Spleen (tissue), 11 donors: Measurements from ENCODE around the gene UIMC1. TPM values are rescaled to one million over a fixed set of nuclear protein-coding genes. Genes with fewer than 3 reads are reported as not detected.

ENCODE experiments used
- DNase-seq: peaks from one replicate; pipeline ENCODE4 v3.0.0-alpha.2; 2020
- H3K27ac ChIP-seq, 8 donors: fragments of 200-600 bp; sonication (generic) in 7 of 8; 1 replicate in 4 of 8; 2 replicates in 4 of 8; pipeline versions ENCODE4 v1.5.0 to v1.8.0; 2016 to 2021; ENCODE audit warnings: inconsistent platforms in 4 of 8, mild to moderate bottlenecking in 4 of 8, moderate library complexity in 1 of 8
- H3K27me3 ChIP-seq, 7 donors: fragments of 200-600 bp; sonication (generic) in 6 of 7; replicated peaks in 1 of 7; 1 replicate in 4 of 7; 2 replicates in 3 of 7; pipeline versions ENCODE4 v1.5.0 to v1.8.0; 2016 to 2021; ENCODE audit warnings: inconsistent platforms in 3 of 7, mild to moderate bottlenecking in 1 of 7
- H3K36me3 ChIP-seq, 6 donors: fragments of 200-600 bp; sonication (generic) in 5 of 6; 1 replicate in 4 of 6; 2 replicates in 2 of 6; pipeline versions ENCODE4 v1.5.0 to v1.8.0; 2016 to 2021; ENCODE audit warnings: inconsistent platforms in 2 of 6
- H3K4me1 ChIP-seq, 6 donors: fragments of 200-600 bp; sonication (generic) in 5 of 6; 1 replicate in 3 of 6; 2 replicates in 3 of 6; pipeline versions ENCODE4 v1.5.0 to v1.8.0; 2016 to 2021; ENCODE audit warnings: inconsistent platforms in 3 of 6
- H3K4me3 ChIP-seq, 8 donors: fragments of 200-600 bp; sonication (generic) in 7 of 8; 1 replicate in 4 of 8; 2 replicates in 4 of 8; pipeline versions ENCODE4 v1.5.0 to v1.8.0; 2016 to 2021; ENCODE audit warnings: inconsistent platforms in 4 of 8, mild to moderate bottlenecking in 4 of 8, moderate library complexity in 2 of 8
- H3K9me3 ChIP-seq, 8 donors: fragments of 200-600 bp; sonication (generic) in 7 of 8; 1 replicate in 4 of 8; 2 replicates in 4 of 8; pipeline versions ENCODE4 v1.5.0 to v1.8.0; 2016 to 2021; ENCODE audit warnings: inconsistent platforms in 4 of 8
- CTCF ChIP-seq, 11 experiments: fragments of 200-600 bp in 7 of 11; fragments of 450-650 bp in 4 of 11; sonication (generic) in 4 of 11; IDR thresholded peaks in 8 of 11; conservative IDR thresholded peaks in 3 of 11; 1 replicate in 7 of 11; 2 replicates in 4 of 11; pipeline versions ENCODE4 v1.4.0 to v1.8.0; 2016 to 2021; ENCODE audit warnings: antibody characterized with exemption in 11 of 11, inconsistent platforms in 4 of 11, mild to moderate bottlenecking in 1 of 11
- POLR2A ChIP-seq, 3 donors: fragments of 450-650 bp; IDR thresholded peaks; one replicate each; pipeline ENCODE4 v1.5.1; 2017; ENCODE audit warnings: antibody characterized with exemption in 3 of 3, mild to moderate bottlenecking in 1 of 3
- POLR2AphosphoS5 ChIP-seq, 3 donors: sonication (generic); formaldehyde crosslinking; IDR thresholded peaks; one replicate each; pipeline ENCODE4 v1.5.1; 2017; ENCODE audit warnings: antibody characterized with exemption in 3 of 3
- WGBS, 5 donors: extraction: QIAGEN DNeasy Blood & Tissue Kit in 3 of 5; methylation state at CpG; one replicate each; pipeline versions ENCODE4 v1.1.5 to v1.1.7; 2013 to 2018; 5-methylcytosine and 5-hydroxymethylcytosine counted together
- intact Hi-C: fragments of 100-400 bp; cut with DNase I; formaldehyde crosslinking; loops from one replicate; pipeline ENCODE4 v1.15.0; 2023; ENCODE audit warnings: low total_unique reads
- polyA plus RNA-seq, 3 donors: library from polyadenylated mRNA; stranded (reverse); fragments of 200-250 nt; gene quantifications; one replicate each; pipeline ENCODE4 v1.2.1, GENCODE V29; 2013
- total RNA-seq, 7 donors: library from RNA; depleted of rRNA in 3 of 7; stranded (reverse); fragments of >200 nt in 3 of 7; fragmentation: NEBNext Ultra II Directional in 4 of 7; extraction: Animal tissue kit (Norgen Biotek cat#: 25700) in 4 of 7; gene quantifications; one replicate each; pipeline versions ENCODE4 v1.1.0 to v1.2.1, GENCODE V29; 2016 to 2021
- donor health status: healthy with polysubstance abuse.
- donor health status: DM: no; HTN: no; CAD: no; lungs with moderate emphysema.
- donor health status: DM: no; HTN: no; CAD: no.
- donor health status: Bipolar disorder and iron deficiency.
- donor health status: healthy.
- donor health status: DM: no; HTN: no; CAD: no.
- donor health status: DM: yes; HTN: yes; CAD: no.

UIMC1 gene
- total and polyA plus RNA-seq, 10 donors = 34.4 to 81.8 (median 53.8) TPM

- Histone ChIP-seq H3K4me3 (no peak overlapping the region), H3K4me1 (no peaks in the 10 kb centered on the region), H3K27me3 (no peaks in the 10 kb centered on the region), H3K27ac (no peak overlapping the region), H3K9me3 (no peaks in the 10 kb centered on the region), H3K36me3 (peaks cover 0 to 86% (median 9%) of the 10 kb centered on the region in 6 donors)
- intact Hi-C loops = no loop called here
- DNase-seq = no peak
- TF ChIP-seq POLR2AphosphoS5 (IDR thresholded peaks at IDR 0.05) (no peak), POLR2A (IDR thresholded peaks at IDR 0.05) (no peak), CTCF (IDR thresholded peaks at IDR 0.05 in 8 of 11, conservative IDR thresholded peaks at IDR 0.05 in 3 of 11) (no peak)
- WGBS, 5 donors = 67 to 99% (median 82%) methylated on average over 2 of the region's 2 CpGs
These were observed 90.7 kb downstream of the UIMC1 start for GRCh38 chr5:176915906-176916305.

DNA sequence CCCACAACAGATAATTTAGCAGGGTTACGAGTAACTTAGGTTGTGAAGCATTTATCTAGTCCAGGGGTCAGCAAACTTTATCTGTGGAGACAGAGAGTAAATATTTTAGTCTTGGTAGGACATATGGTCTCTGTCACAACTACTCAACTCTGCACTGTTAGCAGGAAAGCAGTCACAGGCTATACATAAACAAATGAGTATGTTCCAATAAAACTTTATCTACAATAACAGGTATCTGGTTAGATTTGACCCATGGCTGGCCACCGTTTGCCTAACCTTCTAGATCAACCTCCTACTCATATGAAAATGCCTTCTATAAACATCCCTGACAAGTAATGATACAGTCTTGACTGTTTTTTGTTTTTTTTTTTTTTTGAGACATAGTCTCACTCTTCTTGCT is 94.5 kb downstream of the UIMC1 start:
- TF ChIP-seq POLR2AphosphoS5 (IDR thresholded peaks at IDR 0.05) = no peak
- TF ChIP-seq CTCF (IDR thresholded peaks at IDR 0.05 in 8 of 11, conservative IDR thresholded peaks at IDR 0.05 in 3 of 11) = no peak
- TF ChIP-seq POLR2A (IDR thresholded peaks at IDR 0.05) = no peak
- Histone ChIP-seq H3K4me1 (peaks cover 0 to 22% (median 4%) of the 10 kb centered on the region in 6 donors), H3K27me3 (no peaks in the 10 kb centered on the region), H3K9me3 (no peaks in the 10 kb centered on the region), H3K36me3 (peaks cover 4 to 93% (median 32%) of the 10 kb centered on the region in 6 donors), H3K27ac (no peak overlapping the region), H3K4me3 (no peak overlapping the region)
- no peak for DNase-seq
- intact Hi-C loops = no loop called here
- 80 to 92% (median 86%) methylated on average over 2 of the region's 2 CpGs for WGBS, 5 donors

GRCh38 chr5:176908675-176909368 is 97.8 kb downstream of the UIMC1 start:
- Histone ChIP-seq H3K36me3 (peaks cover 6 to 96% (median 65%) of the 10 kb centered on the region in 6 donors), H3K27me3 (no peaks in the 10 kb centered on the region), H3K27ac (peak overlapping the region in 4 of 8 donors; percentile 13 to 45 (median 30)), H3K4me1 (peaks cover 0 to 22% (median 4%) of the 10 kb centered on the region in 6 donors), H3K4me3 (no peak overlapping the region), H3K9me3 (no peaks in the 10 kb centered on the region)
- no peak for DNase-seq
- TF ChIP-seq POLR2AphosphoS5 (IDR thresholded peaks at IDR 0.05) (no peak), CTCF (IDR thresholded peaks at IDR 0.05 in 8 of 11, conservative IDR thresholded peaks at IDR 0.05 in 3 of 11) (no peak), POLR2A (IDR thresholded peaks at IDR 0.05) (no peak)
- intact Hi-C loops = no loop called here
- WGBS, 5 donors = 84 to 95% (median 90%) methylated on average over 5 of the region's 5 CpGs

DNA sequence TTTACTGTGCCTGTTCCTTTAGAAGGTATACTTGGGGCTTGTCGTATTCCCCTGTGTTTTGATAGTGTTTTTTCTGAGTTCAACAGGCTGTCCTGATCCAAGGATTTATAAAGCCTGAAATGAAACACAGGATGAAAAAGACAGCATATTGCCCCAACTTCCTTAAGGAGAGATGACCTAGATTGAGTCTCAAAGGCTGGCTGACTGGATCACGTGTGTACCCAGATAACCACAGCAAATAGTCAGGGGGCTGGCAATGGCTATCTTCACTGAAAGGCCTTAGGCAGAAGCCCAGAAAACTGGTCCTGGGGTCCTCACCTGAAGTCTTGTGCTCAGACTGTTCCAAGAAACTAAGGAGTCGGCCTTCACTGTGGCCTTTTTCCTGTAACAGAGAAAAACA is 99.8 kb downstream of the UIMC1 start:
- 87 to 94% (median 91%) methylated on average over 3 of the region's 3 CpGs for WGBS, 5 donors
- no peak for TF ChIP-seq POLR2AphosphoS5 (IDR thresholded peaks at IDR 0.05)
- TF ChIP-seq POLR2A (IDR thresholded peaks at IDR 0.05) = no peak
- TF ChIP-seq CTCF (IDR thresholded peaks at IDR 0.05 in 8 of 11, conservative IDR thresholded peaks at IDR 0.05 in 3 of 11) = no peak
- Histone ChIP-seq H3K9me3 (no peaks in the 10 kb centered on the region), H3K27me3 (no peaks in the 10 kb centered on the region), H3K4me1 (peaks cover 0 to 42% (median 11%) of the 10 kb centered on the region in 6 donors), H3K4me3 (no peak overlapping the region), H3K27ac (no peak overlapping the region), H3K36me3 (peaks cover 6 to 100% (median 79%) of the 10 kb centered on the region in 6 donors)
- intact Hi-C loops = no loop called here
- no peak for DNase-seq
